Fibroblast of lung (primary cell): ENCODE measurements around the gene LPP. TPM values are rescaled to one million over a fixed set of nuclear protein-coding genes. Genes with fewer than 3 reads are reported as not detected.

ENCODE experiments used
- DNase-seq, 2 donors: peaks; one replicate each; pipeline versions ENCODE4 v3.0.0 to v3.0.0-alpha.2; 2010; ENCODE audit warnings: low read depth in 2 of 2
- H2AFZ ChIP-seq: 2 replicates; pipeline ENCODE4 v1.5.1; 2012; ENCODE audit warnings: low read length, control low read depth, inconsistent platforms
- H3K27ac ChIP-seq: 2 replicates; pipeline ENCODE4 v1.5.1; 2011; ENCODE audit warnings: low read length, control low read depth; ENCODE audit not compliant: insufficient read depth
- H3K27me3 ChIP-seq: 2 replicates; pipeline ENCODE4 v1.5.1; 2011; ENCODE audit warnings: mild to moderate bottlenecking, low read length; ENCODE audit not compliant: control insufficient read depth, insufficient read depth
- H3K36me3 ChIP-seq: 2 replicates; pipeline ENCODE4 v1.5.1; 2011; ENCODE audit warnings: low read length; ENCODE audit not compliant: control insufficient read depth, insufficient read depth
- H3K4me1 ChIP-seq: 2 replicates; pipeline ENCODE4 v1.5.1; 2011; ENCODE audit warnings: low read length; ENCODE audit not compliant: control insufficient read depth, insufficient read depth; ENCODE audit errors: extremely low read depth
- H3K4me2 ChIP-seq: 2 replicates; pipeline ENCODE4 v1.5.1; 2011; ENCODE audit warnings: low read length, control low read depth; ENCODE audit not compliant: insufficient read depth; ENCODE audit errors: extremely low read depth
- H3K4me3 ChIP-seq, 4 experiments: fragments of 200-600 bp in 1 of 4; sonication (generic) in 1 of 4; replicated peaks in 1 of 4; 2 replicates each; pipeline ENCODE4 v1.5.1; 2011 to 2016; ENCODE audit warnings: low read length in 4 of 4, low read depth in 3 of 4, mild to moderate bottlenecking in 3 of 4, control low read depth in 2 of 4, inconsistent platforms in 1 of 4, mixed read lengths in 1 of 4; ENCODE audit not compliant: insufficient read depth in 1 of 4; ENCODE audit errors: control extremely low read depth in 1 of 4
- H3K79me2 ChIP-seq: 2 replicates; pipeline ENCODE4 v1.5.1; 2012; ENCODE audit warnings: mild to moderate bottlenecking, low read length, inconsistent platforms; ENCODE audit not compliant: control insufficient read depth, insufficient read depth
- H3K9ac ChIP-seq: 2 replicates; pipeline ENCODE4 v1.5.1; 2011; ENCODE audit warnings: mild to moderate bottlenecking, low read length, control low read depth; ENCODE audit not compliant: insufficient read depth
- H3K9me3 ChIP-seq: 2 replicates; pipeline ENCODE4 v1.5.1; 2012; ENCODE audit warnings: low read depth, low read length; ENCODE audit not compliant: control insufficient read depth, insufficient read depth
- H4K20me1 ChIP-seq: 2 replicates; pipeline ENCODE4 v1.5.1; 2011; ENCODE audit warnings: low read length; ENCODE audit not compliant: control insufficient read depth, insufficient read depth; ENCODE audit errors: extremely low read depth
- EZH2 ChIP-seq: IDR thresholded peaks from 2 replicates; pipeline ENCODE4 v1.5.1; 2012; ENCODE audit warnings: low read length, control low read depth, mild to moderate bottlenecking; ENCODE audit errors: missing control alignments
- polyA plus RNA-seq, 2 donors: library from polyadenylated mRNA; depleted of rRNA in 1 of 2; stranded (reverse) in 1 of 2; unstranded in 1 of 2; fragments of >200 nt; gene quantifications; 2 replicates each; pipeline ENCODE4 v1.2.1, GENCODE V29; 2011 to 2012; ENCODE audit warnings: missing spikeins in 1 of 2
- total RNA-seq: library from RNA; depleted of rRNA; stranded (reverse); fragments of >200 nt; gene quantifications from 2 replicates; pipeline ENCODE4 v1.2.1, GENCODE V29; 2014
- TF ChIP-seq, protein P1 (sequence below), 2 donors: IDR thresholded peaks in 1 of 2; conservative IDR thresholded peaks in 1 of 2; 1 replicate in 1 of 2; 2 replicates in 1 of 2; pipeline ENCODE4 v1.5.1; 2011 to 2012; ENCODE audit warnings: low read length in 2 of 2, control low read depth in 1 of 2, inconsistent platforms in 1 of 2, low read depth in 1 of 2, mild to moderate bottlenecking in 1 of 2

The LPP gene
- total and polyA plus RNA-seq, 2 donors (not counting 1 experiment from before 2014, with no cell fraction given) = 69.0 to 124 TPM

- no peak overlapping the region for H3K4me2 ChIP-seq
- TF ChIP-seq, protein P1, sequence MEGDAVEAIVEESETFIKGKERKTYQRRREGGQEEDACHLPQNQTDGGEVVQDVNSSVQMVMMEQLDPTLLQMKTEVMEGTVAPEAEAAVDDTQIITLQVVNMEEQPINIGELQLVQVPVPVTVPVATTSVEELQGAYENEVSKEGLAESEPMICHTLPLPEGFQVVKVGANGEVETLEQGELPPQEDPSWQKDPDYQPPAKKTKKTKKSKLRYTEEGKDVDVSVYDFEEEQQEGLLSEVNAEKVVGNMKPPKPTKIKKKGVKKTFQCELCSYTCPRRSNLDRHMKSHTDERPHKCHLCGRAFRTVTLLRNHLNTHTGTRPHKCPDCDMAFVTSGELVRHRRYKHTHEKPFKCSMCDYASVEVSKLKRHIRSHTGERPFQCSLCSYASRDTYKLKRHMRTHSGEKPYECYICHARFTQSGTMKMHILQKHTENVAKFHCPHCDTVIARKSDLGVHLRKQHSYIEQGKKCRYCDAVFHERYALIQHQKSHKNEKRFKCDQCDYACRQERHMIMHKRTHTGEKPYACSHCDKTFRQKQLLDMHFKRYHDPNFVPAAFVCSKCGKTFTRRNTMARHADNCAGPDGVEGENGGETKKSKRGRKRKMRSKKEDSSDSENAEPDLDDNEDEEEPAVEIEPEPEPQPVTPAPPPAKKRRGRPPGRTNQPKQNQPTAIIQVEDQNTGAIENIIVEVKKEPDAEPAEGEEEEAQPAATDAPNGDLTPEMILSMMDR (conservative IDR thresholded peaks at IDR 0.05 in 1 of 2, IDR thresholded peaks at IDR 0.05 in 1 of 2; ENCODE audit: low read depth in 1 of 2, low read length in 2 of 2) = no peak
- TF ChIP-seq EZH2 = no peak
- H3K27ac ChIP-seq = no peak overlapping the region
- no peak for DNase-seq
- no peaks in the 10 kb centered on the region for H3K36me3 ChIP-seq
- H3K4me1 ChIP-seq = no peaks in the 10 kb centered on the region
- no peaks in the 10 kb centered on the region for H3K79me2 ChIP-seq
- no peak overlapping the region for H3K9ac ChIP-seq
- H3K27me3 ChIP-seq = no peaks in the 10 kb centered on the region
- no peaks in the 10 kb centered on the region for H3K9me3 ChIP-seq
- H4K20me1 ChIP-seq = no peaks in the 10 kb centered on the region
- H3K4me3 ChIP-seq = no peak overlapping the region
- H2AFZ ChIP-seq = no peak overlapping the region
Observed at GRCh38 chr3:188827103-188827502, 673.1 kb downstream of the LPP start.

DNA sequence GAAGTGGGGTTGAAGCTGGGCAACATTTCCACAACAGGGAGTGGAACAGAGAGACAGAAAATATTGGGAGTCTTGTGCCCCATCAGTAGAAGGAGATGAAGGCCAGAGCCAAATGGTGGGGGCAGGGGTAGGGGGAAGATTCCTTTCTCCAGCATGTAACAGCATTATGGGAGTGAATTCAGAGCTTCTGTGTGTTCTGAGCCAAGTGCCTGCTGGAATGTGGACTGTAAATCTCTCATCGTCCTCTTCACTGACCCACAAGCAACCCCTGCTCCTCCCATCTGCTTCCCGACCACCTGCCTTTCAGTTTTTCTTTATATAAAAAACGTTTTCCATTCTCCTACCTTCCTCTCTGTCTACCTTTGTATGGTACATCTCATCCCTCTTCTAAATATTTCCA lies 673.6 kb downstream of the LPP start:
- H3K4me1 ChIP-seq = no peaks in the 10 kb centered on the region
- no peak overlapping the region for H3K4me3 ChIP-seq
- H3K4me2 ChIP-seq = no peak overlapping the region
- no peaks in the 10 kb centered on the region for H3K27me3 ChIP-seq
- TF ChIP-seq, protein P1 (conservative IDR thresholded peaks at IDR 0.05 in 1 of 2, IDR thresholded peaks at IDR 0.05 in 1 of 2; ENCODE audit: low read depth in 1 of 2, low read length in 2 of 2) = no peak
- TF ChIP-seq EZH2 = no peak
- DNase-seq = peak in 1 of 2 donors; percentile 50
- H3K9ac ChIP-seq = no peak overlapping the region
- no peaks in the 10 kb centered on the region for H3K36me3 ChIP-seq
- H2AFZ ChIP-seq = no peak overlapping the region
- no peaks in the 10 kb centered on the region for H3K9me3 ChIP-seq
- H4K20me1 ChIP-seq = no peaks in the 10 kb centered on the region
- H3K27ac ChIP-seq = no peak overlapping the region
- no peaks in the 10 kb centered on the region for H3K79me2 ChIP-seq

GRCh38 chr3:188829130-188829529 lies 675.2 kb downstream of the LPP start:
- Histone ChIP-seq H4K20me1 (no peaks in the 10 kb centered on the region), H2AFZ (no peak overlapping the region), H3K79me2 (no peaks in the 10 kb centered on the region), H3K4me2 (no peak overlapping the region), H3K27ac (no peak overlapping the region), H3K27me3 (no peaks in the 10 kb centered on the region), H3K36me3 (no peaks in the 10 kb centered on the region), H3K4me3 (no peak overlapping the region), H3K9ac (no peak overlapping the region), H3K4me1 (no peaks in the 10 kb centered on the region), H3K9me3 (no peaks in the 10 kb centered on the region)
- DNase-seq = no peak
- TF ChIP-seq EZH2 = no peak
- TF ChIP-seq, protein P1 (conservative IDR thresholded peaks at IDR 0.05 in 1 of 2, IDR thresholded peaks at IDR 0.05 in 1 of 2; ENCODE audit: low read depth in 1 of 2, low read length in 2 of 2) = no peak
